Measurements from ENCODE around the gene ZNRD2. TPM values are rescaled to one million over a fixed set of nuclear protein-coding genes. Genes with fewer than 3 reads are reported as not detected.
A peak's percentile ranks its signal among the peaks of the same experiment; 100 is the strongest.

The ZNRD2 gene
- total RNA-seq, 2 experiments from 2014 or later = 39.2 to 40.7 TPM

- Mint-ChIP-seq H3K4me3 (no peak overlapping the region), H3K27me3 (ENCODE audit: low read depth) (no peaks in the 10 kb centered on the region), H3K4me1 (ENCODE audit: low read depth) (peaks cover 53% of the 10 kb centered on the region), H3K36me3 (ENCODE audit: low read depth) (peaks cover 63% of the 10 kb centered on the region), H3K9me3 (ENCODE audit: insufficient read depth) (no peaks in the 10 kb centered on the region), H3K27ac (no peak overlapping the region)
- POLR2A ChIA-PET = interaction anchor here (0.7 to 0.8 kb wide), 2 partner anchors 12 to 18 kb away, joined by 3 read pairs; no protein-coding TSS in a partner anchor
- no peak for DNase-seq
- CTCF ChIA-PET = interaction anchor here (1.1 to 4.1 kb wide), 2 partner anchors 8 to 12 kb away, joined by 3 to 17 read pairs; no protein-coding TSS in a partner anchor
- ATAC-seq = no peak
Observed at GRCh38 chr11:65581928-65582327, 11.7 kb downstream of the ZNRD2 start.

GRCh38 chr11:65583589-65583988 is 13.3 kb downstream of the ZNRD2 start:
- no peak for ATAC-seq
- Mint-ChIP-seq H3K4me1 (ENCODE audit: low read depth) (peaks cover 54% of the 10 kb centered on the region), H3K4me3 (no peak overlapping the region), H3K27me3 (ENCODE audit: low read depth) (no peaks in the 10 kb centered on the region), H3K9me3 (ENCODE audit: insufficient read depth) (no peaks in the 10 kb centered on the region), H3K27ac (peak overlapping the region; percentile 60), H3K36me3 (ENCODE audit: low read depth) (peaks cover 70% of the 10 kb centered on the region)
- ChIA-PET CTCF (interaction anchor here (1.3 to 4.1 kb wide), 3 partner anchors 10 to 14 kb away, joined by 3 to 17 read pairs (median 9); partner anchors contain the start of genes FAM89B and ZNRD2), POLR2A (no interaction called here)
- no peak for DNase-seq

DNA sequence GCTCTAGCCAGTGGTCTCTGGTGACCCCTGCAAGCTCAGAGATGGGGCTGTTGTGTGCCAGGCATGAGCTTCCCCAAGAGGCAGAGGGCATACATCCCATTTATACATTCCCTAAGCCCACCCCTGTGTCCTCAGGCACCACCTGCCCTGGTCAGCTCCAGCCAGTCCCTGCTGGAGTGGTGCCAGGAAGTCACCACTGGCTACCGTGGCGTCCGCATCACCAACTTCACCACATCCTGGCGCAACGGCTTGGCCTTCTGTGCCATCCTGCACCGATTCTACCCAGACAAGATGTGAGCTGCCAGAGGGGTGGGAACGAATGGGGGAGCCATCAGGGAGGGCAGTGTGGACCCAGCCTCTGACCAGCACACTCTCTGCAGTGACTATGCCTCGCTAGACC is 13.8 kb downstream of the ZNRD2 start:
- peaks cover 56% of the 10 kb centered on the region for H3K4me1 Mint-ChIP-seq (ENCODE audit: low read depth)
- ChIA-PET POLR2A (no interaction called here), CTCF (interaction anchor here (1.3 to 4.1 kb wide), 3 partner anchors 10 to 14 kb away, joined by 3 to 17 read pairs (median 9); partner anchors contain the start of genes FAM89B and ZNRD2)
- ATAC-seq (no peak), DNase-seq (no peak)
- no peak overlapping the region for H3K4me3 Mint-ChIP-seq
- peaks cover 68% of the 10 kb centered on the region for H3K36me3 Mint-ChIP-seq (ENCODE audit: low read depth)
- no peaks in the 10 kb centered on the region for H3K27me3 Mint-ChIP-seq (ENCODE audit: low read depth)
- no peaks in the 10 kb centered on the region for H3K9me3 Mint-ChIP-seq (ENCODE audit: insufficient read depth)
- H3K27ac Mint-ChIP-seq = no peak overlapping the region

- ChIA-PET POLR2A (no interaction called here), CTCF (interaction anchor here (1.3 to 12.3 kb wide), 5 partner anchors 8 to 41 kb away, joined by 3 to 172 read pairs (median 9); partner anchors contain the start of genes EHBP1L1, FAM89B and ZNRD2)
- peaks cover 62% of the 10 kb centered on the region for H3K36me3 Mint-ChIP-seq (ENCODE audit: low read depth)
- no peak overlapping the region for H3K4me3 Mint-ChIP-seq
- H3K27ac Mint-ChIP-seq = no peak overlapping the region
- no peaks in the 10 kb centered on the region for H3K9me3 Mint-ChIP-seq (ENCODE audit: insufficient read depth)
- H3K4me1 Mint-ChIP-seq (ENCODE audit: low read depth) = peaks cover 57% of the 10 kb centered on the region
- ATAC-seq (no peak), DNase-seq (no peak)
- no peaks in the 10 kb centered on the region for H3K27me3 Mint-ChIP-seq (ENCODE audit: low read depth)
Observed at GRCh38 chr11:65584723-65585171, 14.5 kb downstream of the ZNRD2 start.

GRCh38 chr11:65585396-65586246 is 15.3 kb downstream of the ZNRD2 start:
- peaks cover 58% of the 10 kb centered on the region for H3K4me1 Mint-ChIP-seq (ENCODE audit: low read depth)
- DNase-seq = no peak
- no peak overlapping the region for H3K4me3 Mint-ChIP-seq
- H3K9me3 Mint-ChIP-seq (ENCODE audit: insufficient read depth) = no peaks in the 10 kb centered on the region
- H3K36me3 Mint-ChIP-seq (ENCODE audit: low read depth) = peaks cover 58% of the 10 kb centered on the region
- ChIA-PET POLR2A (interaction anchor here (0.9 to 1.7 kb wide), 5 partner anchors 9 to 80 kb away, joined by 3 to 9 read pairs (median 4); no protein-coding TSS in a partner anchor), CTCF (interaction anchor here (0.9 to 12.3 kb wide), 5 partner anchors 9 to 42 kb away, joined by 3 to 172 read pairs (median 60); partner anchors contain the start of genes EHBP1L1 and FAM89B)
- H3K27ac Mint-ChIP-seq = peak overlapping the region; percentile 71
- H3K27me3 Mint-ChIP-seq (ENCODE audit: low read depth) = no peaks in the 10 kb centered on the region
- ATAC-seq = no peak

DNA sequence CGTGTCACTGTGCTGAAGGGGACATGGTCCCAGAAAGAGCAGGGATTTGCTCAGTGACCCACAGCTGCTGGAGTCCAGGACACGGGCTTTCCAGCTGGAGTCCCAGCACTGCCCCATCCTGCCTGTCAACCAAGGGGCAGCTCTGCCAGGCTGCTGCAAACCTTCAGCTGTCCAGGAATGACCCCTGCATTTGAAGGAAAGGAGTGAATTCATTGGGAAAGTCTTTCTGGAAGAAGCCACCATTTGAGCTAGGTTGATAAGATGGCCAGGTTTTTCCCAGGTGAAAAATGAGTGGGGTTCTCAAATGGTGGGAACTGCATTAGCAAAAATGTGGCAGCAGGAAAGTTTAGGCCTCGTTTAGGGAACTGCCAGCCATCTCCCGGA is 16.0 kb downstream of the ZNRD2 start:
- no peak for ATAC-seq
- Mint-ChIP-seq H3K36me3 (ENCODE audit: low read depth) (peaks cover 57% of the 10 kb centered on the region), H3K4me1 (ENCODE audit: low read depth) (peaks cover 58% of the 10 kb centered on the region), H3K27ac (peak overlapping the region; percentile 71), H3K4me3 (no peak overlapping the region), H3K9me3 (ENCODE audit: insufficient read depth) (no peaks in the 10 kb centered on the region), H3K27me3 (ENCODE audit: low read depth) (no peaks in the 10 kb centered on the region)
- ChIA-PET CTCF (interaction anchor here (0.9 to 12.3 kb wide), 5 partner anchors 10 to 43 kb away, joined by 3 to 172 read pairs (median 60); partner anchors contain the start of genes EHBP1L1 and FAM89B), POLR2A (interaction anchor here (0.9 to 1.7 kb wide), 5 partner anchors 9 to 81 kb away, joined by 3 to 9 read pairs (median 4); no protein-coding TSS in a partner anchor)
- DNase-seq = no peak

DNA sequence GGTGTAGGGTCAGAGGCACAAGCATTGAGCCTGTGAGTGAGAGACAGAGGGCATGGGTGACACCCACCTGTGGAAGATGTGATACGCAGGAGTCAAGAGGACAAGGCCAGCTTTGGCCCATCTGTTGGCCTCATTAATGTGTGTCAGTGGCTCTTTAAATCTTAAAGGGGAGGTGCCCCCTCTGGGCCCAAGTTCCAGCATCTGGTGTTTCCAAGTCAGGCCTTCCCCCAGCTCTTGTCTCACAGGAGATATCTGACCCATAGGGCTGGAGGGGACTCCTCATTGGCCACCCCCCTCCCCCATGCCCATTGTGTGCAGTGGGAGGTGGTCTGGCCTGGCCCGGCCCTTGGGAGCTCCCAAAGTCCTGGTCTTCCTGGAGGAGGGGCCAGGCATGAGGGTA is 16.4 kb downstream of the ZNRD2 start:
- POLR2A ChIA-PET = interaction anchor here (0.9 to 1.7 kb wide), 6 partner anchors 10 to 81 kb away, joined by 3 to 9 read pairs (median 4); no protein-coding TSS in a partner anchor
- H3K4me1 Mint-ChIP-seq (ENCODE audit: low read depth) = peaks cover 57% of the 10 kb centered on the region
- ATAC-seq (no peak), DNase-seq (no peak)
- peaks cover 58% of the 10 kb centered on the region for H3K36me3 Mint-ChIP-seq (ENCODE audit: low read depth)
- H3K9me3 Mint-ChIP-seq (ENCODE audit: insufficient read depth) = no peaks in the 10 kb centered on the region
- CTCF ChIA-PET = interaction anchor here (0.8 to 12.3 kb wide), 5 partner anchors 10 to 43 kb away, joined by 4 to 172 read pairs (median 60); partner anchors contain the start of genes EHBP1L1 and FAM89B
- H3K4me3 Mint-ChIP-seq = no peak overlapping the region
- H3K27ac Mint-ChIP-seq = peak overlapping the region; percentile 71
- no peaks in the 10 kb centered on the region for H3K27me3 Mint-ChIP-seq (ENCODE audit: low read depth)

DNA sequence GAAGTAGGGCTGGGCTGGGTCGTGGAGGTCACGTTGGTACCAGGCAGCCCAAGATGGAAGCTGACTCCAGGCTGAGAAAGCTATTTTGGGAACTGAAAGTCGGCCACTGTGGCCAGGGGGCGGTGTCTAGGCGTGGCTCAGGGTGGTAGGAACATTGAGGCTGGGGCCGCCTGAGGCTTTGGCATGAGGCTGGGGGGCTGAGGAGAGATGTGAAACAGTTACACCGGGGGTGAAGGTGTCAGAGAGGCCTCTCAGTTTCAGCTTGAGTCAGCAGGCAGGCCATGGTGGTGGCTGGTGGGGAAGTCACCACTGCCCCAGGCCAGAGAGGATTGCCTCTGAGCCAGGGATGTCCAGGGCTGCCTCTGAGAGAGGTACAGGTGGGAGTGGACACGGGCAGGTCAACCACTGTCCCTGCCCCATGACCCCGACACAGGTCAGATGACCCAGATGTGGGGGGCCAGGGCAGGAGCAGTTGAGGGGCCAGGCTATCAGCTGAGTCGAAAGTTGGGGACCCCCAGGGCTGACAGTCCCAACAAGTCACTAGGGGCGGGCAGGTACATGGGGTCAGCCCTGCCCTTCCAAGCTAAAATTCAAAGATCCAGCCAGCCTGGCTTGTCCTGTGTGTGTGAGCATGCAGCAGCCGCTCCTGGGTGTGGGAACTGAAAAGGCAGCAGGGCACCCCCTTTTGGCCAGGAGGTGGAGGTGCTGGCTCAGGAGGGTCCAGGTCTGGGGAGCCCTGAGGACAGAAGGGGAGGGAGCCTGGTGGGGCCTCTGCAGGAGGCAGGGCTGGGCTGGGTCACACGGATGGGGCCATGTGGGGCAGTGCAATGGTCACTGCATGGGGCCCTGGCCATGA is 18.1 kb downstream of the ZNRD2 start:
- Mint-ChIP-seq H3K36me3 (ENCODE audit: low read depth) (peaks cover 43% of the 10 kb centered on the region), H3K4me3 (peak overlapping the region; percentile 55), H3K4me1 (ENCODE audit: low read depth) (peaks cover 48% of the 10 kb centered on the region), H3K27ac (peak overlapping the region; percentile 94), H3K27me3 (ENCODE audit: low read depth) (no peaks in the 10 kb centered on the region), H3K9me3 (ENCODE audit: insufficient read depth) (no peaks in the 10 kb centered on the region)
- DNase-seq = peak; percentile 86
- CTCF ChIA-PET = interaction anchor here (0.6 to 12.3 kb wide), 33 partner anchors 9 to 244 kb away, joined by 3 to 172 read pairs (median 4); partner anchors contain the start of genes EHBP1L1, FAM89B, MAP3K11 and PCNX3
- POLR2A ChIA-PET = interaction anchor here (0.6 to 1.7 kb wide), 12 partner anchors 12 to 164 kb away, joined by 3 to 8 read pairs (median 4); partner anchors contain the start of genes EHBP1L1, FAM89B, MALAT1 and RELA
- peak; percentile 89 for ATAC-seq

GRCh38 chr11:65589444-65590239 is 19.4 kb downstream of the ZNRD2 start:
- Mint-ChIP-seq H3K4me3 (no peak overlapping the region), H3K27me3 (ENCODE audit: low read depth) (no peaks in the 10 kb centered on the region), H3K27ac (peak overlapping the region; percentile 94), H3K36me3 (ENCODE audit: low read depth) (peaks cover 39% of the 10 kb centered on the region), H3K4me1 (ENCODE audit: low read depth) (peaks cover 42% of the 10 kb centered on the region), H3K9me3 (ENCODE audit: insufficient read depth) (no peaks in the 10 kb centered on the region)
- DNase-seq (peak; percentile 56), ATAC-seq (peak; percentile 26)
- ChIA-PET POLR2A (interaction anchor here (0.5 to 1.5 kb wide), 5 partner anchors 17 to 36 kb away, joined by 3 to 6 read pairs (median 3); partner anchors contain the start of genes FAM89B, MAP3K11 and PCNX3), CTCF (interaction anchor here (0.6 to 12.3 kb wide), 11 partner anchors 8 to 228 kb away, joined by 3 to 172 read pairs (median 4); partner anchors contain the start of genes EHBP1L1, FAM89B and ZNRD2)

DNA sequence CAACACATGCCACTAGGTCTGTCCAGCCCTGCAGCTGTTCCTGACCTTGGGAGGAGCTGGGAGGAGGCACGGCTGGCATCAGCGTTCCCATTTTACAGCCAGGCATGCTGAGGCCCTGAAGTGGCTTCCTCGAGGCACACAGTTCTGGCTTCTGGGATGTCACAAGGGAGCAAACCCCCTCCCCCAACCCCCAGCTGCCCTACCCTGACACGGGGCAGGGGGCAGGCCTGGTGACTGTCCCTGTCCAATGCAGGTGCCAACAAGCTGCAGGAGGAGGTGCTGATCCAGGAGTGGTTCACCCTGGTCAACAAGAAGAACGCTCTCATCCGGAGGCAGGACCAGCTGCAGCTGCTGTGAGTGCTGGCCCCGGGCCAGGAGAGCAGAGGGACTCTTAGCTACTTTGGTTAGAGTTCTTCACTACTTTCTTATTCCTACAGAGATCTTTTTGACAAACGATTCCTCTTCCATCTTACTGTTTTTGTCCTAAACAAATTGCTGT is 20.0 kb downstream of the ZNRD2 start:
- no peaks in the 10 kb centered on the region for H3K9me3 Mint-ChIP-seq (ENCODE audit: insufficient read depth)
- H3K4me3 Mint-ChIP-seq = no peak overlapping the region
- DNase-seq = no peak

More for the DNA sequence above, 20.0 kb downstream of the ZNRD2 start:
- H3K4me1 Mint-ChIP-seq (ENCODE audit: low read depth) = peaks cover 47% of the 10 kb centered on the region
- ChIA-PET CTCF (interaction anchor here (0.6 to 12.3 kb wide), 9 partner anchors 9 to 227 kb away, joined by 3 to 172 read pairs (median 5); partner anchors contain the start of genes EHBP1L1, FAM89B and ZNRD2), POLR2A (interaction anchor here (0.6 to 1.5 kb wide), 3 partner anchors 18 to 24 kb away, joined by 3 to 6 read pairs (median 3); partner anchors contain the start of genes FAM89B, MAP3K11 and PCNX3)
- no peaks in the 10 kb centered on the region for H3K27me3 Mint-ChIP-seq (ENCODE audit: low read depth)
- H3K36me3 Mint-ChIP-seq (ENCODE audit: low read depth) = peaks cover 39% of the 10 kb centered on the region
- H3K27ac Mint-ChIP-seq = peak overlapping the region; percentile 39
- ATAC-seq = no peak
